Panc1 (cell line): ENCODE measurements around the gene HRCT1.

ENCODE experiments used
- SIN3A ChIP-seq: IDR thresholded peaks from 2 replicates; pipeline ENCODE4 v1.6.1; 2012; ENCODE audit warnings: low read depth, mild to moderate bottlenecking, low read length, moderate library complexity, borderline replicate concordance; ENCODE audit not compliant: insufficient read depth
- TCF7L2 ChIP-seq: IDR thresholded peaks from 2 replicates; pipeline ENCODE4 v1.6.1; 2011; ENCODE audit warnings: mild to moderate bottlenecking, low read depth, low read length, inconsistent platforms

DNA sequence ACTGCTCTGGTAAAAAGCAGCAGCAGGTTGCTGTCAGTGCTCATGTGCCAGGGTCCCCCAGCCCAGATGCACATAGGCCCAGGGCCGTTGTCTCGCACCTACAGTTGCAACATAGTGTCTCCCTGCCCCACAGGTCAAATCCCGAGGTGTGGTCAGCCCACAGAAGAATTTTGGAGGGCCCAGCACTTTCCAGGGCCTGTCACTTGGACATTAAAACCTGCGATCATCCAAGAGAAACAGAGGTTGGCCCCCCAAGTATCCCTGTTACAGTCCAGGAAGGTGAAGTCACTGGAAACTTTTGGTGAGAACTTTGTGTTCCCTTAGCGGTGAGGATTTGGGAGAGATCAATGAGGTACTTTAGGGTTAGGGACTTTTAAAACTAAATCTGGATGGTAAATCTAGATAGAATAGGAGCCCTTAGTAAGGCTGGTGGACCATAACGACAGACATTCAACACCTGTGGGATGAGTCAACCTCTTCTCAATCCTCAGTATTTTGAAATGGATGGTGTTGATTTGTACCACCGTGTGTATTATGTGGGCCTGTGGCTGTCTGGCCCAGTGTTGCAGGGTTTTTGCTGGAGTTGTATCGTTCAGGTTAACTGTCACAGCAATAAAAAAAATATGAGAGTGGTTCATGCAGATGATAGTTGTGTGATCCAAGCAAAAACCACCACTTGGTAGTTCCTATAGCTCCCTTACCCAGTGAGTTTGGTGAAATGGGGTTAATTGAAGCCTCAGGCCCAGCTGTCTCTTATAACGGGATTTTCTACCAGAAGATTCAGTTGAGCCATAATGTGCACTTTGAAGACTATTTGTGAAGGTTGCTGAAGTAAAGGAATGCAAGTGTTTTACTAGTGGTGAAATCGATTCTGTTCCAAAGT lies 32.7 kb downstream of the HRCT1 start:
- no peak for TF ChIP-seq SIN3A
- no peak for TF ChIP-seq TCF7L2
